GM19395 (cell line): ENCODE results near the gene RTCB.

Experiments
- ATAC-seq: cut with Tn5 transposase; IDR thresholded peaks from one replicate; pipeline ENCODE4 v1.9.1; 2021; ENCODE audit warnings: mild to moderate bottlenecking, moderate library complexity; ENCODE audit not compliant: unreplicated experiment

Gene RTCB

GRCh38 chr22:32411829-32412592 is at the start of gene RTCB:
Gene RTCB (minus strand): TSS chr22:32412247. CDS start chr22:32412156, 91 bp downstream.
- peak; percentile 58 for ATAC-seq

- ATAC-seq = no peak
These were observed 45.0 kb upstream of the RTCB start for GRCh38 chr22:32457031-32457430.

- ATAC-seq = no peak
These were observed 36.9 kb upstream of the RTCB start for GRCh38 chr22:32448980-32449379.

- ATAC-seq = no peak
These were observed 34.3 kb upstream of the RTCB start for GRCh38 chr22:32446321-32446720.

- no peak for ATAC-seq
These were observed 32.0 kb upstream of the RTCB start for GRCh38 chr22:32444068-32444467.

- no peak for ATAC-seq
These were observed 18.3 kb upstream of the RTCB start for GRCh38 chr22:32430352-32430751.

GRCh38 chr22:32426881-32427280 is 14.8 kb upstream of the RTCB start:
- ATAC-seq = no peak

GRCh38 chr22:32423664-32424063 is 11.6 kb upstream of the RTCB start:
- no peak for ATAC-seq

GRCh38 chr22:32422062-32422461 is 10.0 kb upstream of the RTCB start:
- no peak for ATAC-seq

GRCh38 chr22:32421484-32421883 is 9.4 kb upstream of the RTCB start:
- ATAC-seq = no peak

GRCh38 chr22:32417906-32418305 is 5.9 kb upstream of the RTCB start:
- no peak for ATAC-seq

- no peak for ATAC-seq
These were observed 4.6 kb upstream of the RTCB start for GRCh38 chr22:32416556-32417085.

- ATAC-seq = no peak
These were observed 2.1 kb upstream of the RTCB start for GRCh38 chr22:32414191-32414590.

- no peak for ATAC-seq
These were observed 1.7 kb upstream of the RTCB start for GRCh38 chr22:32413719-32414118.

- peak; percentile 10 for ATAC-seq
These were observed 645 bp downstream of the RTCB start for GRCh38 chr22:32411402-32411801.

- no peak for ATAC-seq
These were observed 1.6 kb downstream of the RTCB start for GRCh38 chr22:32410459-32410858.

GRCh38 chr22:32409977-32410376 is 2.1 kb downstream of the RTCB start:
- ATAC-seq = no peak

GRCh38 chr22:32407936-32408335 is 4.1 kb downstream of the RTCB start:
- ATAC-seq = no peak

GRCh38 chr22:32407312-32407711 is 4.7 kb downstream of the RTCB start:
- ATAC-seq = peak; percentile 69

GRCh38 chr22:32404021-32404420 is 8.0 kb downstream of the RTCB start:
- ATAC-seq = no peak

- ATAC-seq = no peak
These were observed 10.6 kb downstream of the RTCB start for GRCh38 chr22:32401486-32401885.

- no peak for ATAC-seq
These were observed 15.3 kb downstream of the RTCB start for GRCh38 chr22:32396746-32397145.

GRCh38 chr22:32396255-32396654 is 15.8 kb downstream of the RTCB start:
- no peak for ATAC-seq
